NCI-H146 treated with DMSO at 0.1 percent for 48 hours (cell line): ENCODE measurements around the gene PRPF40B.

Source experiments
- DNase-seq: peaks from one replicate; lab custom pipeline; 2025; ENCODE audit not compliant: unreplicated experiment; lab: John Stamatoyannopoulos, UW

Gene PRPF40B

DNA sequence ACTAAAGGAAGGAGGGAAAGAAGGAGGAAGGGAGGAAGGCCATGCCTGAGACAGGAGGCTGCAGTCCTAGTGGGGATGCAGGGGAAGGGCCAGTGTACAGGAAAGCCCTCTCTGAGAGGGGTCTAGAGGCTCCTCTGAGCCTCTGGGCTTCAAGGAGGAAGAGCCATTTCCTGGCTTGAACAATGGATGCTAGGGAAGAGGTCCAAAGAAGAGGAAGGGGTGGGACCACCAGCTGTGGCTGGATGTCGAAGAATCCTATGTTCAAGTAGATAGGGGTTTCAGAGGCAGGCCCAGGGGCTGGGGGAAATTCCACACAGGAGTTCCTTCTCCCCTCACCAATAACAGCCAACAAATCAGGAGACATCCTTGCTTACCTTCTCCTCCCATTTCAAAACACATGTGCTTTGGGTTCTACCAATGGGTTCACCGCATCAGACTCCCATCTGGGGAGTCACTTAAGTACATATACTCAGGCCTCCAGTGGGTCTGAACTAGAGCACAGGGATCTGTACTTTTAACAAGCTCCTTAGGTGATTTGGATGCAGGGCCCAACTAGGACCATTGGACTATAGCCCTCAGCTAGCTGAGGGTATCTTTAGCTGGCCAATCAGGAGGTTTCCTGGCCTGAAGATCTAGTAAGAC is 32.4 kb downstream of the PRPF40B start:
- no peak for DNase-seq

DNA sequence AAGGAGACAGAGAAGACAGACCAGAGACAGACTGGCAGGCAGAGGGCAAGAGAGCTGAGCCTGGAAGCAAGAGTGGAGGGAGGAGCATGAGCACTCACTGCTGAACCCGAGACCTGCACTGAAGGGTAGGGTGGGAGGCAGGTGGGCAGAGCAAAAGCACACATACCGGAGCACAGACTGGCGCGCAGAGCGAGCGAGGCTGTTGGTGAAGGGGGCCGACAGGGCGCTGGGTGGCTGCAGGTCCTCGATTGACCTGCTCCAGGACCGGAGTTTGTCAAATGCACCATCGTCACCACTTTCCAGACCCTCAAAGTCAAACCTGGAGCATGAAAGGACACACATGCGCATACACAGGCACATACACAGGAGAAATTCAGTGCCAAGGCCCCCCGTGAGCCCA is 34.9 kb downstream of the PRPF40B start:
- DNase-seq = no peak

DNA sequence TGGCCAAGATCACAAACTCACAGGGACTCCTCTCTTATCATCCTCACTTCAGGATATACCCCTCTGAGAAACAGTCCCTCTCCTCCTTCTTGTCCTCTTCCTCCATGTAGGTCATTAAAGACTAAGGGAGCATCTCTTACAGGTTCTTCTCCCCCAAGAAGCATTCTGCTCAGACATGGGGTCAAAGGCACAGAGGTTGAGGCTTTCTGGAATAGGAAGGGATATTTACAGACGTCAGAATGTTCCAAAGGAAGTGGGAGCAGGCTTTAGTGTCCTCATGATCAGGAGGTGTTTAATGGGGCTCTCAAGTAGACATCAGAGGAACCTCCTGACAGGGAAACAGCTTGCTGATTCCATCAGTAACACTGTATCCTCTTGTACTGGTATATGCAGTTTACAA is 36.4 kb downstream of the PRPF40B start:
- no peak for DNase-seq

DNA sequence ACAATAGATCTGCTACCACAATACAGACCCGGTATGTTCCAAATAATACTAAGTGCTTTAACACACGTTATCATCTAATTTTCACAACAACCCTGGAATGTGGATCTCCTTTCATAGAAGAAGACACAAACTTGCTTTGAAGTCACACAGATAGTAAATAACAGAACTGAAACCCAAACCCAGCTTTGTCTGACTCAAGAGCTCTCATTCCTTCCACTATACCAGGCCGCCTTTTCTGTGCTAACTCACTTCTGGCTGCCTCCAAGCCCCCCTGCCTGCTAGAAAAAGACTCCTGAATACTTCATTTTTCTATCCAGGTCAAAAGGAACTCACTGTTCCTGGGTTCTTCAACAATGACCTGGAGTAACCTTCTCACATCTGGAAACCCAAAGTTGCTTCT is 37.8 kb downstream of the PRPF40B start:
- DNase-seq = no peak

DNA sequence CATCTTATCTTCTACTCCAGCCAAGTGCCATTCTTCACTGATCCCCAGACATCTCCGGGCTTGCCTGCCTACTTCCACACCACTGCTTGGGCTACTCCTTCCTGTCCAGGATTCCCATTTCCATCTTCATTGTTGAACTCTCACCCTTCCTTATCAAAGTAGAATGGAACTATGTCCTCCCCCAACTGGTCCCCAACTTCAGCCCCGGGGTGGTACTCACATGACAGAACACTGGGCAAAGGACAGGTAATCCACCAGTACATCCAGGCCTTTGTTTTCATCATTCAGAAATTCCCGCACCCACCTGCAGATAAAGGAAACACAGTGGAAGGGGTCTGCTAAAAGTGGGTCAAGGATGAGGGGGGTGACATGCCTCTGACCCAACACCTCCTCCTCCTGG is 38.4 kb downstream of the PRPF40B start:
- no peak for DNase-seq

DNA sequence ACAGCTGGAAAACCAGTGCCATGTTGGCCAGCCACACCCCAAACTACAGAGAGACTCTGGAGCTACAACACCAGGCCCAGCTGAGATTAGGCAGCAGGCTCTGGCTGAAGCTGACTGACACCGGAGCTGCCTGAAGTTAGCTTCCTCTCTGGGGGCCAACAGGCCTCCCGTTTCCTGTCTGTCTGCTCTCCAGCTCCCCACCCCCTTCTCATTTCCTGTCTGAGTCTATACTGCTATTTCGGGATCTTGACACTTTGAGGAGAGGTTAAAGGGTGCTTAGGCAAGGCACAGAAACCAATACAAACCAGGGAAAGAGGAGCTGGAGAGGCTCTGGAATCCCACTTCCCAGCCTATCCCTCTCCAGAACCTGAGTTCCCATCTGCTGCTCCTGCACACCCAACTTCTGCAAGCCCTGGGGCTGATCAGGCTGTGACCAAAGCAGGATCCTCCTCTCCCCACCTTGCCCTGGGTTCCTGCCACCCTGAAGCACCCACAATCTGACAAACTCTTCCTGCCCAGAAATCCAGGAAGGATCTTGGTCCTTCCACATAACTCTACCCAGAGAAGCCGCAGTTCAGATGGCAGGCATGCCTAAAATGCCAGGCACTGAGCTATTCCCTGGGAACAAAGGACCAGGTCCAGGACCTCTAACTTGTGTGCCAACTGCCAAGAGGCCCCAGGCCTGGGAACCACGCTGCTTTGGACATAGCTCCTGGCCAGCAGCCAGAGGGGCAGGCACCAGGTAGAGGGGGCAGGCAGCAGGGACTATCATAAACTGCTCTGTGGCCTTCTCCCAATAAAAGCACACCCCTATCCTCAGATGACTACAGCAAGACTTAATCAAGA is 39.9 kb downstream of the PRPF40B start:
- DNase-seq = no peak

DNA sequence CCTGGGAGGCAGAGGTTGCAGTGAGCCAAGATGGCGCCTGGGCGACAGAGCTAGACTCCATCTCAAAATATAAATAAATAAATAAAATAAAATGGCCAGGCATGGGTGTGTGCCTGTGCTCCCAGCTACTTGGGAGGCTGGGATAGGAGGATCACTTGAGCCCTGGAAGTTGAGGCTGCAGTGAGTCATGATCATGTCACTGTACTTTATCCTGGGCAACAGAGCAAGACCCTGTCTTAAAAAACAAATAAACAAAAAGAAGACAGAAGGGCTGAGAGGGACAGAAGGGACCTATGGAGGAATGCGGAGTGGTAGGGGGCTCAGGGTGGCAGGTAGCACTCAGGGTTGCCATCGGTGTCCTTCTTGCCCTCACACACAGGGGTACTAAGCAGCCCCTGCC is 40.8 kb downstream of the PRPF40B start:
- no peak for DNase-seq

DNA sequence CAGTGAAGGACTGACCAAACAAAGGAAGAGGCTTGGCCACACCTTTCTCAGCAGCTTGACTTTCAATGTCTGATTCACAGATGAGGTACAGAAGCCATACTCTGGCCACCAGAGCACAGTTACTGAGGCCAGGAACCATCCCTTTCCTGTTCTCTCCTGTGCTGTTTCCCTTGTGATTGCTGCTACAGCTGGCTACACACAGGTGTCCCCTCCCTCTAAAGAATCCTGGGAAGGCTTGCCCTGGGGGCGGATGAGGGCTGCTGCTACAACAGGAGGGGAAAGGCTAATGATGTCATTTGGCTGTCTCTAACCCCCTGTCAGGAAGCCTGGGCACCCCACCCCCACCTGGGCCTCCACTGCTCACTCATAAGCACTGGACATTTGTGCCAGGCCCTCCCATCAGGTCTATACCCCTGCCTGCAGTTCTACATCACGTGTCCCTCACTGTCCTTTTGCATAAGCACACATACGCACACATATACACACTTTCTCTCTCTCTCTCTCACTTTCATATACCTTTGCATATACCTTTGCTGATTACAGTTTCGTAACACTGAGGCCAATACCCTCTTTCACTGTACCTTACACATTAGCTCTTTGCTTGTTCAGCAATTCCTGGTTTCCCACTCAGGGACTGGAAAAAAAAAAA is 41.4 kb downstream of the PRPF40B start:
- peak; percentile 44 for DNase-seq

DNA sequence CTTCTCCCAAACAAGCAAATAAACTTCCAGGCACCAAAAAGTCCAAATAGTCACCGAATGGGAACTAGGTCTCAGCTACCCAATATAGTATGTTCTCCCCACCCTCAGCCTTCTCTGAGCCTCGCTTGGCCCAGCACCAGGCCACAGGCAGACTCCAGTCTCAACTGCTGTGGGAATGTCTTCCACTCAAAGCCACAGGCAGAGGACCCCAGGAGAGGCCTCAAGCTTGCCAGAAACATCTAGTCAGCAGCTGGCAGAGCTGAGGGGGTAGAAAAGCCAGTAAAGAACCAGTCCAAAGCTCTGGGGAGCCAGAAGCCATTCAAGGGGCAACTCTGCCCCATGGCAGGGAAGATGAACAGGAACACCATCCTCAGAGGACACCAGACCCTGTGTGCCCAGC is 42.0 kb downstream of the PRPF40B start:
- DNase-seq = no peak

DNA sequence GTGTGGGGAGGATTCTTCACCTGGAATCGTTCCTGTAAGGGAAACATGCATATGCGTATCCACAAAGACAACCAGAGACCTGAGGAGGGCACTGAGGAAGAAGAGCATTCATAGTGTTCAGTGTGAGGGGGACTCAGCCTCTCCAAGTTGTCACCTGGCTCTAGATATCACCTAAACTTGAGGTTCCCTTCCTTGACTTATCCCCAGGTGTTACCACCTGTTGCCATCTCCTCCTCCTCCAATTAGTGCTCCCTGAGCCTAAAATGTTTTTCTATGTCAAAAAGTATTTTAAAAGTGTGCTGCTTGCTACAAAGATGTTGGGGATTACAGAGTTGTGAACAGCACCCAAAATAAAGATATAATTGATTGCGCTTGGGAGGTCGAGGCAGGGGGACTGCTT is 42.8 kb downstream of the PRPF40B start:
- DNase-seq = no peak

DNA sequence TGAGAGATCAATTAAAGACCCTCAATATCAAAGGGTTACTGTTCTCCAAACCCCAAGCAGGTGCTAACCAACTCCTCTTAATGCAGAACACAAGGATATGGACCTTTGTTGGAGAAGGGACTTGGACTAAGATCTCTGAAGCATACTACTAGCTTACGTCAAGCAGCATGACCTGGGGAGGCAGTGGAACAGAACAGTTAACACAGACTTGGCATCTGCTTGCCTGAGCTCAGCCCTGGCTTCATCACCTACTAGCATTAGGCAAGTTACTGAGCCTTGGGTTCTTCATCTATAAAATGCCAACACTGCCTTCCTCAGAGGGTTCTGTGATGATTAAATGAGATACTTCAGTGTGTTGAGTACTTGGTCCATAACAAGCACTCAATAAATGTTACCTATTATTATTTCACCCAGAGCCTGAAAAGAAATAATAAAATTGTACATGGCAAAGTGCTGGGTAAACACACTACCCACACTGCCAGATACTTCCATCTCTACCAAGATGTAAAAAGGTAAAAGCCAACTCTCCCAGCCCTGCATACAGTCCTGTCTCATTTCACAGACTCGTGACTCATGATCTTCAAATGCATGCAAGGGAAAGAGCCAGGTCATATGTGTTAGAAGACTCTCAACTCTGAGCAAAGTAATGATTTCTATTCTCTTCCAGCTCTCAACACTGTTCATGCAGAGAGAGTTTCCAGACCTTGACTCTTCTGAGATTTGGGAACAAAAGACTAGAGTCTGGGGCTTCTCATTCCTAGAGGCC is 44.1 kb downstream of the PRPF40B start:
- DNase-seq = no peak

DNA sequence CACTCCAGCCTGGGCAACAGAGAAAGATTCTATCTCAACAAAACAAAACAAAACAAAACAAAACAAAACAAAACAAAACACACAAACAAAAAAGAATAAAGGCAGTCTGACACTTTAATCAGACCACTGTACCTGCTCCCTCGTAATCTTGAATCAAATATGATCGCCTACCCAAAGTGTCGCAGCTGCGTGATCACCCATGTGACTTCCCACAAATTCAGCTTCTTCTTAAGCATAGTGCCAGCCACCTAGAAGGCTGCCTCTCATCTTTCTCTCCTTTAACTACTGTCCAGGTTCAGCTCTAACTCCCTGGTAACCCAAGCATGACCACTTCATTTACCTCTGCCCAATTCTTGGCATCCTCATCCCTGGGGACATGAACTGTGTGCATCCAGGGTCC is 46.4 kb downstream of the PRPF40B start:
- DNase-seq = no peak

DNA sequence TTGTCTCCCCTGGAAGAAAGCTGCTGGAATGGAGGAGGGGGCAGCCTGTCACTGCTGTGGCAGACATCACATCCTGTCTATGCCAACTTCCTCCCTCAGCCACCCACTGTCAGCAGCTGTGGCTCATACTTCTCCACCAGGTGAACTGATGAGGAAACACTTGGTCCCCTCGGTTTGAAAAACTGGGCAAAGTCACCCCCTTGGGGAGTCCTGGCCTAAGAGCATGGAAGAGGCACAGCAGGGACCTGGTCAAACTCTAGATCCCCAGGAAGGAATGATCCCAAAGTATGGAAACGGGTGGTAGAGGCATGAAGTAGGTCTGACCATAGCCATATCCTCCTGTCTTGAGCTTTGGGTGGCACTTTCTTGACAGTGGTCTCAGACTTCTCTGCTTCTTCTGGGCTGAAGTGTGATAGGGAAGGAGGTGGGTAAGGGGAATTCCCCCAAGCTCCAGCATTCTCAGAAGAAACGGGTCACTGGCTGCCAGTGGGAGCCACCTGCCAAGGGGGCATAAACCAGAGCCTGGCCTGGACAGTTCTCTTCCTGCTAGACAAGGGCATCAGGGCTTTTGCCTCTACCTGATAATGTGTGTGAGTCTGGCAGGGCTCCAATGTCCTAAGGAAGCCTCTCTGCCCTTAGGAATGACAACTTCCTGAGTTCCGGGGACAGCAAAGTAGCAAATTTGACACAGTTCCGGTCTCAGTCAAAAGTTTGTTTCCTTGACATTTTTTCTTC is 47.8 kb downstream of the PRPF40B start:
- DNase-seq = no peak

DNA sequence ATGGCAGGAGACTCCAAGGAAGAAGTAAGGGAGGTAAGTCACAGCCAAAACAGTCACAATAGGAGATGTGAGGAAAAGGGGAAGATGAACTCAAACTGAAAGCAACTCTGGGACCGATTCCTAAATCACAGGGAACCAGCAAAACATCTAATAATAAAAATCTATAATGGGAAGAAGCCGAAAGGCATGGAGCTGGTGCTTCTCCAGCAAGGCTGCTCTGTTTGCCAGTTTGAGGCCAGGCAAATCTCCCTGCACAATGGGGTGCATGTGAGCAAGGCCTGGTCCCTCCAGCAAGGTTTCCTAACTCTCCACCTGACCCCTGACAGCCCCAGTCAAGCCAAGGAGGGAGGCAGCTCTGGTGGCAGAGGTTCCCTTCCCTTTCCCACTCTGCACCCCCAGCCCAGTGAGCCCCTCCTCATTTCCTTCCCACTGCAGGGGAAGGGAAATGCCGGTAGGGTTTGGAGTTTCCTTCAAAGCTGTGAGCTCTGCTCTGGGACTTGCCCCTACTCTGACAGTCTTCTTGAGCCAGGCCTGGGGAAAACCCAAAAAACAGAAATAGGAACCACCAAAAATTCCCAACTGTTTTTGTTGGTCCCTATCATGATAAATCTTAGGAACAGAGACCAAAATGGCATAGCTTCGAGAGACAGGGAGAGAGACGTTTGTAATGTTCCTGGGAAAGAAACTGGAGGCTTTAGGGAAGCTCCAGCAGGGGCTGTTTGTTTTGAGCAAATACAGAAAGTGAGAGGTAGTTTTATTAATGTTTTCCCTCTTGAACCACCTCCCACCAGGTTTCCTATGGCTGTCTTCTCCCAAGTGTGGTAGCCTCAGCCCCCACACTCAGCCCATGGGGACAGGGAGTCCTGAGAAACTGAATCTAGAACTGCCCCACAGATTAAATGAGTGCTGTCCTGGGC is 49.2 kb downstream of the PRPF40B start:
- DNase-seq = no peak

DNA sequence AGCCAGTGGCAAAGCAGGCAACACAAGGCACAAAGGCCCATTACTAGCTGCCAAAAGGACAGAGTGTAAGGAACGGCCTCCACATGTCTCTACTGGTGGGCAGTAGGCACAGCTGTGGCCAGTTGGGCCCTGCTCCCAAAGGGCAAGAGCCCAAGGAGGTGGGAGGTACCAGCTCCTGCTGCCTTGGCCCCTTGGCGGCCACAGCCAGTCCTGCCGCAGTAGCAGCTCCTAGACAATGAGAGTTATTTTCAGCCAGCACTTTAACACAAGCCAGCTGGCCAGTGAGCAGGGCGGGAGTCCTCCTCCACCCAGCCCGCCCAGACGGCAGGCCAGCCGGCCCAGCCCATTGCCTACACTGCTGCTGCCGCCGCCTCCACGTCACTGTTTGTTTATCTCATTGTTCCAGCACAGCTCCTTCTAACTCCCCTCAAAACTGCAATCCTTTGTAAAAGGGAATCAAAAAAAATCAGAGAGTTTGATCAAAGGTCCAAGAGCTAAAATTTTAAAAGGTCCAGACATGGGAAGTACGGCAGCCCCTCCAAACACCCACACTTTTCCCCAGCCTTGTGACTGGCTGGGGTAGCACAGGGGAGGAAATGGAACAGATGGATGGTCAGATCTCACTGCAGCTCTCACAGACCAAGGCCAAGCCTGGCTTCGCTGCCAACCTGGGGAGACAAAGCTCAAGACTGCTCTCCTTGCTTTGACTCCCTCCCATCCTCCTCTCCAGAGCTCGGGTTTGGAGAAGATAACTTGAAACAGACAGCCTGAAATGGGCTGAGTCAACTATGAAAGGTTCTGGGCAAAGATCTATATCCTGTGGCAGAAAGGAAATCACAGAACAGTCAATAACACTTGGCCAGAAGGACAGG is 50.3 kb downstream of the PRPF40B start:
- peak; percentile 88 for DNase-seq

DNA sequence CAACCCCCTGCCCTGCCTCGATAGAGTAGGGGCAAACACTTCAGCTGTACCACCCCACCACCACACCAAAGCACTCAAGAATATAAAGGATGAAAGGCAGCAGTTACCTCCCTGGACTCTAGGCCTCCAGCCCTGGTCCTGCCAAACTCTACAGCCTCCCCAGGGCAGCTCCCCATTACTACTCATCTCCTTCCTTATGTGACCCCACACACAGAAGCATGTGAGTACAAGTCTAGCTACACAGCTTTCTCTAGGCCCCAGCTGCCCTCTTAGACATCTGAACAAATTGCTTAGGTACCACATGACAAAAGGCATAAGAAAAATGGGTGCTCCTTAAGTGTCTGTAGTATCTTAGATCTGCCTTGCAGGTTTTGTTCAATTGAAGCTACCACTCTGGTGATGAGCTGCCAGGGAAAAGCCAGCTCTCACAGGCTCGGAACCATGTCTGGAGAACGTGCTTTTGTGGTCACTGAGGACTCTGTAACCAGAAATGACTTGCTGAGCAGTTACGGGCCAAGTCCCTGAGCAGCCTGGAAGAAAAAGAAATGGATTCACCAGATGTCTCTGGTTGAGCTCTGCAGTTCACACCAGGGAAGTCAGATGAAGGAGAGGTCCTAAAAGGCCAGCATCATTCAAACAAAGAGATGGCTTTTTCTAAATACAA is 51.1 kb downstream of the PRPF40B start:
- DNase-seq = no peak

DNA sequence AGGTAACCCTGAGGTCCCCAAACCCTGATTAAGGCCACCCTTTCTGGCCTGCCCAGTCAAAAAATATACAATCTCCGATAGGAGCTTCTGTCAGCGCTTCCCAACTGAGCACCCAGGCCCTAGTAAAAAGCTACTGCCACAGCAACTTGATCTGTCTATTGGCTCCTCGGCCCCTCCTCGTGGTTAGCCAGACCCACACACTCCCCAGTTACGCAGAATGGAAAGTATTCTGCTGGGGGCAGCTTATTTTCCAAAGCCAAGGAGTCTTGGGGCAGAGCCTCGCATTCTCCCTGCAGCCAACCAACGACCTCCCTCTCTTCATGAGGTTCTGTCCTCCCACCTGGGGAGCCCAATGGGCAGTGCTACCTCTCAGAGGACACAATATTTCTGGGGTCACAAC is 51.8 kb downstream of the PRPF40B start:
- no peak for DNase-seq

DNA sequence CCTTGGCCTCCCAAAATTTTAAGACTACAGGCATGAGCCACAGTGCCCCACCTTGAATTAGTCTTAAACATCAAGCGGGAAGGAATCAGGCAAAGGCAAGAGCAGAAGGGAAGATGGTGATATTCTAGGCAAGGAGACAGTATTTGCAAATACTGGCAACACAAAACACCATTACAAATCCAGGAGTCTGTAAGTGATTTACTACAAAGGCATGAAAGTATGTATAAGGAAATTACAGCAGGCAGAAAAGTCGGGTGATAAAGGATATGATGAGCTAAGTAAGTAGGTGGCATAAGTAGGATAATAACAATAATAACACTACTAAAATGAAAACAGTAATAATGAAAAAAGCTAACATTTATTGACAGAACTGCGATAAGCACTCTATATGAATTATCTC is 55.4 kb downstream of the PRPF40B start:
- DNase-seq = no peak
